AG08395 (cell line): ENCODE measurements around the gene AKAP8L.
A peak's percentile ranks its signal among the peaks of the same experiment; 100 is the strongest.
"Not testable (repeated sequence)": the region's sequence is repeated elsewhere in the genome, so short reads cannot be mapped to it uniquely, and the experiment has no call there.

ENCODE experiments used
- DNase-seq: peaks from one replicate; pipeline ENCODE4 v3.0.0; 2012; ENCODE audit warnings: mixed read lengths, low spot score

The AKAP8L gene

GRCh38 chr19:15417699-15418098 lies 1.1 kb downstream of the AKAP8L start:
- DNase-seq: no peak

- no peak for DNase-seq
Observed at GRCh38 chr19:15412832-15413231, 6.0 kb downstream of the AKAP8L start.

GRCh38 chr19:15411351-15411750 lies 7.4 kb downstream of the AKAP8L start:
- DNase-seq: not testable (repeated sequence)

GRCh38 chr19:15404780-15405211 lies 14.0 kb downstream of the AKAP8L start:
- no peak for DNase-seq

- no peak for DNase-seq
Observed at GRCh38 chr19:15404097-15404779, 14.6 kb downstream of the AKAP8L start.

- no peak for DNase-seq
Observed at GRCh38 chr19:15403151-15403531, 15.6 kb downstream of the AKAP8L start.

- DNase-seq: no peak
Observed at GRCh38 chr19:15402411-15403150, 16.2 kb downstream of the AKAP8L start.

- no peak for DNase-seq
Observed at GRCh38 chr19:15401397-15401710, 17.4 kb downstream of the AKAP8L start.

- no peak for DNase-seq
Observed at GRCh38 chr19:15400521-15401396, 18.0 kb downstream of the AKAP8L start.

GRCh38 chr19:15399635-15400034 lies 19.2 kb downstream of the AKAP8L start:
- DNase-seq: no peak

GRCh38 chr19:15399234-15399515 lies 19.6 kb downstream of the AKAP8L start:
- DNase-seq: no peak

- no peak for DNase-seq
Observed at GRCh38 chr19:15398501-15399233, 20.1 kb downstream of the AKAP8L start.

GRCh38 chr19:15397782-15398181 lies 21.0 kb downstream of the AKAP8L start:
- no peak for DNase-seq

GRCh38 chr19:15397236-15397635 lies 21.6 kb downstream of the AKAP8L start:
- DNase-seq: no peak

- DNase-seq: no peak
Observed at GRCh38 chr19:15396436-15396835, 22.4 kb downstream of the AKAP8L start.

GRCh38 chr19:15395251-15395650 lies 23.5 kb downstream of the AKAP8L start:
- not testable (repeated sequence) for DNase-seq

- no peak for DNase-seq
Observed at GRCh38 chr19:15394426-15394825, 24.4 kb downstream of the AKAP8L start.

- peak; percentile 30 for DNase-seq
Observed at GRCh38 chr19:15393963-15394362, 24.8 kb downstream of the AKAP8L start.

- no peak for DNase-seq
Observed at GRCh38 chr19:15390814-15391213, 28.0 kb downstream of the AKAP8L start.

- DNase-seq: no peak
Observed at GRCh38 chr19:15381864-15382263, 36.9 kb downstream of the AKAP8L start.

- DNase-seq: no peak
Observed at GRCh38 chr19:15381429-15381828, 37.4 kb downstream of the AKAP8L start.

GRCh38 chr19:15379999-15380647 lies 38.7 kb downstream of the AKAP8L start:
- peak; percentile 21 for DNase-seq
